Measurements from ENCODE around the gene DYDC2.
A peak's percentile ranks its signal among the peaks of the same experiment; 100 is the strongest.

Gene DYDC2

GRCh38 chr10:80372675-80373074 is 16.1 kb downstream of the DYDC2 start:
- DNase-seq = no peak

- no peak for DNase-seq
Measured at GRCh38 chr10:80373502-80373901, 16.9 kb downstream of the DYDC2 start.

- DNase-seq = no peak
Measured at GRCh38 chr10:80379701-80380100, 23.1 kb downstream of the DYDC2 start.

GRCh38 chr10:80380185-80380584 is 23.6 kb downstream of the DYDC2 start:
- no peak for DNase-seq

GRCh38 chr10:80382989-80383388 is 26.4 kb downstream of the DYDC2 start:
- DNase-seq = peak; percentile 29

- no peak for DNase-seq
Measured at GRCh38 chr10:80390740-80391139, 34.2 kb downstream of the DYDC2 start.

GRCh38 chr10:80392250-80392649 is 35.7 kb downstream of the DYDC2 start:
- DNase-seq = no peak

- DNase-seq = no peak
Measured at GRCh38 chr10:80394358-80394916, 37.9 kb downstream of the DYDC2 start.

GRCh38 chr10:80397014-80397413 is 40.4 kb downstream of the DYDC2 start:
- no peak for DNase-seq

GRCh38 chr10:80400136-80400804 is 43.7 kb downstream of the DYDC2 start:
- DNase-seq = no peak

- DNase-seq = no peak
Measured at GRCh38 chr10:80405035-80405434, 48.5 kb downstream of the DYDC2 start.

- DNase-seq = no peak
Measured at GRCh38 chr10:80405626-80406025, 49.0 kb downstream of the DYDC2 start.

GRCh38 chr10:80406204-80406603 is 49.6 kb downstream of the DYDC2 start:
- DNase-seq = no peak

GRCh38 chr10:80407812-80408241 is 51.2 kb downstream of the DYDC2 start:
- DNase-seq = no peak

- DNase-seq = no peak
Measured at GRCh38 chr10:80408242-80409101, 51.9 kb downstream of the DYDC2 start, which contains the start of gene PRXL2A. Gene PRXL2A, plus strand, starts transcription at chr10:80408551. Its CDS starts 11,917 bp downstream, at chr10:80420468.

- DNase-seq = no peak
Measured at GRCh38 chr10:80409121-80409520, 52.5 kb downstream of the DYDC2 start.

- no peak for DNase-seq
Measured at GRCh38 chr10:80410122-80410521, 53.5 kb downstream of the DYDC2 start.

- DNase-seq = no peak
Measured at GRCh38 chr10:80410578-80411145, 54.1 kb downstream of the DYDC2 start.

GRCh38 chr10:80411267-80411668 is 54.7 kb downstream of the DYDC2 start:
- peak; percentile 27 for DNase-seq

- no peak for DNase-seq
Measured at GRCh38 chr10:80411681-80412220, 55.2 kb downstream of the DYDC2 start.

- DNase-seq = no peak
Measured at GRCh38 chr10:80412486-80412885, 55.9 kb downstream of the DYDC2 start.

GRCh38 chr10:80413271-80413996 is 56.9 kb downstream of the DYDC2 start:
- DNase-seq = peak; percentile 39
